Aorta (tissue), 5 donors: ENCODE results near the gene DUSP12. TPM values are rescaled to one million over a fixed set of nuclear protein-coding genes. Genes with fewer than 3 reads are reported as not detected.
"Not testable (repeated sequence)": the region's sequence is repeated elsewhere in the genome, so short reads cannot be mapped to it uniquely, and the experiment has no call there.

Source experiments
- ATAC-seq: fragments of 200-7000 bp; cut with Tn5 transposase; one replicate; pipeline ENCODE4 v1.9.1; 2022; ENCODE audit warnings: moderate library complexity; ENCODE audit not compliant: low FRiP score
- DNase-seq, 2 donors: peaks; one replicate each; pipeline ENCODE4 v3.0.0-alpha.2; 2020
- H3K27ac ChIP-seq, 2 donors: one replicate each; pipeline ENCODE4 v1.5.1; 2013; ENCODE audit warnings: low read length in 2 of 2, mild to moderate bottlenecking in 2 of 2, moderate library complexity in 2 of 2, control low read depth in 1 of 2, inconsistent platforms in 1 of 2, low read depth in 1 of 2
- H3K27me3 ChIP-seq, 2 donors: one replicate each; pipeline ENCODE4 v1.6.1; 2013; ENCODE audit warnings: control low read depth in 1 of 2, low read length in 1 of 2, mild to moderate bottlenecking in 1 of 2, moderate library complexity in 1 of 2; ENCODE audit not compliant: insufficient read depth in 2 of 2, control insufficient read depth in 1 of 2
- H3K36me3 ChIP-seq, 2 donors: one replicate each; pipeline ENCODE4 v1.6.1; 2013; ENCODE audit warnings: control low read depth in 1 of 2, low read length in 1 of 2, mild to moderate bottlenecking in 1 of 2; ENCODE audit not compliant: insufficient read depth in 2 of 2, control insufficient read depth in 1 of 2
- H3K4me1 ChIP-seq, 2 donors: one replicate each; pipeline ENCODE4 v1.6.1; 2013; ENCODE audit warnings: low read length in 2 of 2, control low read depth in 1 of 2, mild to moderate bottlenecking in 1 of 2, moderate library complexity in 1 of 2; ENCODE audit not compliant: insufficient read depth in 2 of 2, control insufficient read depth in 1 of 2
- H3K4me3 ChIP-seq, 2 donors: one replicate each; pipeline ENCODE4 v1.5.1; 2013; ENCODE audit warnings: low read length in 2 of 2, control low read depth in 1 of 2, mild to moderate bottlenecking in 1 of 2
- H3K9me3 ChIP-seq: one replicate; pipeline ENCODE4 v1.6.1; 2013; ENCODE audit warnings: mild to moderate bottlenecking, low read length; ENCODE audit not compliant: control insufficient read depth
- WGBS, 2 donors: extraction: QIAGEN DNeasy Blood & Tissue Kit; methylation state at CpG; one replicate each; pipeline ENCODE4 v1.1.7; 2013; 5-methylcytosine and 5-hydroxymethylcytosine counted together
- intact Hi-C, 2 donors: fragments of 100-400 bp; cut with DNase I; formaldehyde crosslinking; loops; one replicate each; pipeline versions ENCODE4 v1.14.2 to v1.15.0; 2022
- polyA plus RNA-seq, 2 donors: library from polyadenylated mRNA; stranded (reverse); fragments of 200-250 nt; gene quantifications; one replicate each; pipeline ENCODE4 v1.2.3, GENCODE V29; 2013
- total RNA-seq, 2 donors: library from RNA; stranded (reverse); fragmentation: NEBNext Ultra II Directional; extraction: Animal tissue kit (Norgen Biotek cat#: 25700); gene quantifications; one replicate each; pipeline ENCODE4 v1.2.1, GENCODE V29; 2021
- donor health status: healthy with polysubstance abuse.
- donor health status: Bipolar disorder and iron deficiency.
- donor health status: DM: no; HTN: no; CAD: no.
- donor health status: DM: no; HTN: no; CAD: no.
- donor health status: DM: yes; HTN: yes; CAD: no.

The DUSP12 gene
- total and polyA plus RNA-seq, 4 donors = 19.3 to 30.1 (median 23.9) TPM

DNA sequence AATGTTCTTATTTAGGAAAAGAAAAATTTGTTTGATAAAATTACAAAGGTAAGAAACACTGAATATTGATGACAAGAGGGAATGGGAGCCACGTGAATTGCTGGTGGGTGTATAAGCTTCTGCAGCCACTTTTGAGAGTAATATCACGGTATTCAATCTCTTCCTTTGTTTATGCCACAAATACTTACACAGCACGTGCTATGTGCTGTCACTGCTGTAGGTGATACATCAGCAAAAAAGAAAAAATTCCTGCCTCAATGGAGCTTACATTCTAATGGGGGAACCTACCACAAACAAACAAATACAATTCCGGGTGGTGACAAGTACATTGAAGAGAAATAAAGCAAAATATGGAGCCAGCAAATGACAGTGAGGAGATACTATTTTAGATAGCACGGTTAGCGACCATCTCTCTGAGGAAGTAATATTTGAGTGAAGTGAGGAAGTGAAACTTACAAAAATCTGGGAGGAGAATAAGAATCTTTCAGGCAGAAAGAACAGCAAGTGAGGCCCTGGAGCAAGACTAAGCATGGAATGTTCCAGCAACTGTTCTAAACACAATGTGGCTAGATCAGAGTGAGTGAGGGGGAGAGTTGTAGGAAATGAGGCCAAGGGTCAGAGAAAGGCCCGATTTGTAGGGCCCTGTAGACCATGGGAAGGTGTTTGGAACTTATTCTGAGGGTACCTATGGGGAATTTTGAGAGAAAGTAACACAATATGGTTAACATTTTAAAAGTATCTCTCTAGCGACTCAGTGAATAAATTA is 30.8 kb upstream of the DUSP12 start:
- no peak overlapping the region for H3K27ac ChIP-seq
- ATAC-seq = no peak
- DNase-seq = no peak
- H3K4me1 ChIP-seq = no peaks in the 10 kb centered on the region
- no peaks in the 10 kb centered on the region for H3K36me3 ChIP-seq
- intact Hi-C loops = no loop called here
- no peaks in the 10 kb centered on the region for H3K9me3 ChIP-seq
- WGBS, 2 donors = 80 to 83% methylated on average over 8 of the region's 8 CpGs
- no peaks in the 10 kb centered on the region for H3K27me3 ChIP-seq
- H3K4me3 ChIP-seq = no peak overlapping the region

DNA sequence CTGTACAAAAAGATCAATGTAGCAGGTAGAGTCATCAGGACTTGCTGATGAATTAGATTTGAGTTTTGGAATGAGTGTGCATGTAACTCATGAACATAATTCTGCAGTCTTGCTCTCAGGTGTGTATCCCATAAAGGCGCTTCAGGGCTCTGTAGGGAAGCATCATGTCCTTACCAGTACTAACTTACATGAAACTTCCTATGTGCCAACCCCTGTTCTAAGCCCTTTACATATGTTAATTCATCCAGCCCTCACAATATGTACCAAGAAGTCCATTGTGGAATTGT is 30.3 kb upstream of the DUSP12 start:
- 97 to 100% methylated on average over 1 of the region's 1 CpG for WGBS, 2 donors
- intact Hi-C loops = no loop called here
- ATAC-seq (no peak), DNase-seq (no peak)
- Histone ChIP-seq H3K27me3 (no peaks in the 10 kb centered on the region), H3K9me3 (no peaks in the 10 kb centered on the region), H3K4me3 (no peak overlapping the region), H3K27ac (no peak overlapping the region), H3K36me3 (no peaks in the 10 kb centered on the region), H3K4me1 (no peaks in the 10 kb centered on the region)

DNA sequence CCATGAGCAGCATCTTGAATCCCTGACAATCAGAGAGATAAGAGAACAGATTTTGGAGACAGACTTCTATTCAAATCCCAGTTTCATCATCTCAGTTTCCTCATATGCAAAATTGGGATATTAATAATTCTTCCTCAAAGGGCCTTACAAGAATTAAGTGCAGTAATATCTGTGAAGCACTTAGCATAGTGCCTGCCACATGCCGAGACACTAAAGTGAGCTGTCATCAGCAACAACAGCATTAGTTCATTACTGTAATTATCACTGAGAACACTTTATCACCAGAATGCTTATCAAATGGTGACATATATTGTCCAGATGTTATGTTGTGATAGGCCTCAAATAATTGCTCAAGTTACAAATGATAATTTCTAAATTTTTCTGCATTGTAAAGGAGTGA is 29.2 kb upstream of the DUSP12 start:
- H3K4me3 ChIP-seq = no peak overlapping the region
- no peaks in the 10 kb centered on the region for H3K9me3 ChIP-seq
- no peak overlapping the region for H3K27ac ChIP-seq
- intact Hi-C loops = no loop called here
- 86 to 88% methylated on average over 1 of the region's 1 CpG for WGBS, 2 donors
- ATAC-seq (no peak), DNase-seq (no peak)
- H3K36me3 ChIP-seq = no peaks in the 10 kb centered on the region
- H3K27me3 ChIP-seq = no peaks in the 10 kb centered on the region
- no peaks in the 10 kb centered on the region for H3K4me1 ChIP-seq

DNA sequence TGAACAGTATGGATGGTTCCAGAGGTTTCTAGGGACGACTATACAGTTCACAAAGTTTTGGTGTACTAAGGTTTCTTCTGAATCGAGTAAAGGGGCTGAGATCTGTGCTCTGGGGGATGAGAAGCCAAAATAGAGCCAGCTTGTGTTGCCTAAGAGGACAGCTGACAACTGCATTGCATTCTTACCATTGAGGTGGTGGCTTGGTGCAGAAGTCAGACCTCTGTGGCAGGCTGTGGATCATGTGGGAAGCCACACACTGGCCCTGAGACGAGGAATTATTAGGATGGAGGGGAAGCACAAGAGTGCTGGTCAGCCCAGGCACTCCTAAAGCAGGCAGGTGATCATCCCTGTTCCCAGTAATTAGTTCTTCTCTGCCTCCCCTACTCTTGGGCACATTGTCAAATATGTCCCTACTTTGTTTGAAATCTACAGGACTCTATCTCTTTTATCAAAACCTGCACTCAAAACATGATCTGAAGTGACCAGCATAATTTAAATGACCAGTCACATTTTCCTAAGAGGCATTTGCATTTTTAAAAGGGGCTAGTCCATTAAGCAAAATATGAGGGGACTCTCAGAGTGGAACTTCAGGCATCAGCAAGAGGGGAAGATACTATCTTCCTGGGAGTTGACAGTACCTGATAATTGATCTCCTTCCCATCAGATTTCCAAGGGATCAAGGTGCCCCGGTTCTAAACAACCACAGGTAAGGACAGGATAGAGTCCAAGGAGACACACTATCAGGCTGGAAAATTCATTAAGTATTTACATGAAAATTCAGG is 28.4 kb upstream of the DUSP12 start, which contains the start of gene FCRLB:
FCRLB (plus strand) TSS at position 589 of the 782 bp plus-strand sequence. CDS start 1,129 bp downstream, outside the sequence.
- no peaks in the 10 kb centered on the region for H3K9me3 ChIP-seq
- ATAC-seq (no peak), DNase-seq (no peak)
- no peaks in the 10 kb centered on the region for H3K36me3 ChIP-seq
- no peaks in the 10 kb centered on the region for H3K4me1 ChIP-seq
- intact Hi-C loops = no loop called here
- H3K27me3 ChIP-seq = no peaks in the 10 kb centered on the region
- no peak within 1 kb of the TSS for H3K27ac ChIP-seq
- no peak within 1 kb of the TSS for H3K4me3 ChIP-seq
- WGBS, 2 donors = 33 to 55% methylated on average over 4 of the region's 4 CpGs

DNA sequence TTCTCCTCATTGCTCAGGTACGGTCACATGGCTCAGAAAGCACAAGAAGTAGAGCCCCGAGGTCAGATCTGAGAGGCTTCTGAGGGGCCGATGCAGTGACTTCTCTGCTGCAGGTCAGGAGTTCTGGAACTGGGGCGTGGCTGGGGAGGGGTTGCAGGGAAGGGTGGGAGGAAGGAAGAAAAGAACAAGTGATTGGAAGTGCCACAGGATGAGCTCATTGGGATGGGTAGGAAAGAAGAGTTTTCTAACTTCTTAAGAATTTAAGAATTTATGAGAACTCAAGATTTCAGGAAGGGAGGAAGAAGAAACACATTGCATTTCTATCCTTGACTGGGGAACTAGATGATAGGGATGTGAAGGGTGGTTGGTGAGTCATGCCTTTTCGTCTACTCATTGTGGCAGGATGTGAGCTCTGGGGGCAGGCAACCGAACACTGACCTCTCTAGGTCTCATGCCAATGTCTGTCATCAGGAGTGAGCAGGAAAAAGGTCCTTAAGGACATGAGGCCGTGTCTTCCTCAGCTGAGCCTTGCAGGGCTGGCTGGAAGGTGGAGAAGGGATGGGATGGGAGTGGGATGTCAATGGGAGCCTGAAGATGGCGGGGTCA is 27.7 kb upstream of the DUSP12 start:
- ATAC-seq (no peak), DNase-seq (no peak)
- Histone ChIP-seq H3K4me1 (no peaks in the 10 kb centered on the region), H3K36me3 (no peaks in the 10 kb centered on the region), H3K9me3 (no peaks in the 10 kb centered on the region), H3K27me3 (no peaks in the 10 kb centered on the region), H3K4me3 (no peak overlapping the region), H3K27ac (no peak overlapping the region)
- 74% methylated on average over 8 of the region's 8 CpGs for WGBS, 2 donors
- intact Hi-C loops = no loop called here

DNA sequence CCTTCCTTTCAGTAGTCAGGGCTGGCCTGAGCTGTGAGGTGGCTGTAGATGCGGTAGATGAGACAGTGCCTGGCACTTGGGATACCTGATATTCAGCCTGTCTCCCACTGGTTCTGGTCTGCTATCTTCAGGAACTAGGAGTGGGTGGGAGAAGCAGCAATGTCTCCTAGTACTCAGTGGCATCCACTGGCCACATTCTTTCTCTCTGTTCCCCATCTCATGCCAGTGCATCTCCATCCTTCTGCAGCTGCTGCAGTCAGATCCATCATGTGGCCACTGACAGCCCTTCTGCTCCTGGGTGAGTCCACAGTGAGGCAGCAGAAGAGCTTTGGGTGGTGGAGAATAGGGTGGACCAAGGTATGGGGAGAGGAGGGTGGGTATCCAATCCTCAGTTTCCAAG is 27.2 kb upstream of the DUSP12 start:
- H3K9me3 ChIP-seq = no peaks in the 10 kb centered on the region
- H3K27me3 ChIP-seq = no peaks in the 10 kb centered on the region
- 88 to 93% methylated on average over 1 of the region's 1 CpG for WGBS, 2 donors
- intact Hi-C loops = no loop called here
- ATAC-seq (no peak), DNase-seq (no peak)
- no peaks in the 10 kb centered on the region for H3K4me1 ChIP-seq
- no peaks in the 10 kb centered on the region for H3K36me3 ChIP-seq
- H3K4me3 ChIP-seq = no peak overlapping the region
- H3K27ac ChIP-seq = no peak overlapping the region

DNA sequence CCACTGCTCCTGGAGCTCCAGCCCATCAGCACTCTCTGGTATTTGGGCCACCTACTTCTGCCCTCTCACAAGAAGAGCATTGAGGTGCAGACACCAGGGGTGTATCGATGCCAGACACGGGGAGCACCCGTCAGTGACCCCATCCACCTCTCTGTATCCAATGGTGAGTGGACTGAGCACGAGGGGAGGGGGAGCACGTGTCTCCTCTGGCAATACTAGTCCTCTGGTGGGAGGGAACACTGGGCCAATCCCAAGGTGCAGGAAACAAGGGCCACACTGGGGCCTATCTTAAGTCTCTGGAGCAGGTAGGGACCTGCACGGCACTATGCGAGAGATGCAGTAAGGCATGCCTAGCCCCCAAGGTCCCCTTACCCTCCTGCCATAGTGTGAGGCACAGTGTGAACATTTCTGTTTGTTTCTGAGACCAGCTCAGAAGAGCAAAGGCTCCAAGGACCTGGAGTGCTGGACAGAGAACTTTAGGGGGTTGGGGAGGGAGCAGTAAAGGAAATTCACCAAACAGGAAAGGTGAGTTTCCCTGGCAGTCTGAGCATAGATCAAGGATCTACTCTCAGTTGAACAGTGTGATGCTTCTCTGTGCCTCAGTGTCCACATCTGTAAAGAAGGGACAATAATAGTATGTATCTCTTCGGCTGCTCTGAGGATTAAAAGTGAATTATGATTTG is 26.0 kb upstream of the DUSP12 start:
- DNase-seq (no peak), ATAC-seq (no peak)
- H3K4me1 ChIP-seq = no peaks in the 10 kb centered on the region
- 80 to 86% methylated on average over 8 of the region's 8 CpGs for WGBS, 2 donors
- no peak overlapping the region for H3K27ac ChIP-seq
- no peak overlapping the region for H3K4me3 ChIP-seq
- H3K27me3 ChIP-seq = no peaks in the 10 kb centered on the region
- intact Hi-C loops = no loop called here
- H3K36me3 ChIP-seq = no peaks in the 10 kb centered on the region
- no peaks in the 10 kb centered on the region for H3K9me3 ChIP-seq

DNA sequence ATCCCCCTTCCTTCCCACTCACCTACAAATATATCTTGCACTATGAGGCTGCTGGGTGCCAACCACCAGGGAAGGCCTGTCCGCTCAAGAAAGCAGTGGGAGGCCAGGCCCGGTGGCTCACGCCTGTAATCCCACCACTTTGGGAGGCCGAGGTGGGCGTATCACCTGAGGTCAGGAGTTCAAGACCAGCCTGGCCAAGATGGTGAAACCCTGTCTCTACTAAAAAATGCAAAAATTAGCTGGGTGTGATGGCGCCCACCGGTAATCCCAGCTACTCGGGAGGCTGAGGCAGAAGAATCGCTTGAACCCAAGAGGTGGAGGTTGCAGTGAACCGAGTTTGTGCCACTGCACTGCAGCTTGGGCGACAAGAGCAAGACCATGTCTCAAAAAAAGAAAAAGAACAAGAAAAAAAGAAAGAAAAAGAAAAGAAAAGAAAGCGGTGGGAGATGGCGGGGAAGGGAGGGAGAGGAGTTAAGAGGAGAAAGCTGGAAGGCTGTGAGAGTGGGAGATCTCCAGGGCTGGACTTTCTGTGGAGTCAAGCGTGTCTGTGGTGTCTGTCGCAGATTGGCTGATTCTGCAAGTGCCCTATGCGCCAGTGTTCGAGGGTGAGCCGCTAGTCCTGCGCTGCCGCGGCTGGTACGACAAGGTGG is 24.2 kb upstream of the DUSP12 start:
- H3K36me3 ChIP-seq, H3K27me3 ChIP-seq, DNase-seq, H3K4me1 ChIP-seq, H3K27ac ChIP-seq, H3K9me3 ChIP-seq, intact Hi-C loops, ATAC-seq: not testable (repeated sequence)
- peak overlapping the region; percentile 45 to 57 for H3K4me3 ChIP-seq
- WGBS, 2 donors = 42% methylated on average over 22 of the region's 22 CpGs
